Stimulated activated CD4-positive, alpha-beta T cell treated with anti-CD3 and anti-CD28 coated beads, Interleukin-4, amount 100 ng/mL, for 1 hour (primary cell): ENCODE data around the gene PSAP.

ENCODE experiments used
- DNase-seq: peaks from one replicate; pipeline ENCODE4 v3.0.0-alpha.2; 2020

PSAP gene

DNA sequence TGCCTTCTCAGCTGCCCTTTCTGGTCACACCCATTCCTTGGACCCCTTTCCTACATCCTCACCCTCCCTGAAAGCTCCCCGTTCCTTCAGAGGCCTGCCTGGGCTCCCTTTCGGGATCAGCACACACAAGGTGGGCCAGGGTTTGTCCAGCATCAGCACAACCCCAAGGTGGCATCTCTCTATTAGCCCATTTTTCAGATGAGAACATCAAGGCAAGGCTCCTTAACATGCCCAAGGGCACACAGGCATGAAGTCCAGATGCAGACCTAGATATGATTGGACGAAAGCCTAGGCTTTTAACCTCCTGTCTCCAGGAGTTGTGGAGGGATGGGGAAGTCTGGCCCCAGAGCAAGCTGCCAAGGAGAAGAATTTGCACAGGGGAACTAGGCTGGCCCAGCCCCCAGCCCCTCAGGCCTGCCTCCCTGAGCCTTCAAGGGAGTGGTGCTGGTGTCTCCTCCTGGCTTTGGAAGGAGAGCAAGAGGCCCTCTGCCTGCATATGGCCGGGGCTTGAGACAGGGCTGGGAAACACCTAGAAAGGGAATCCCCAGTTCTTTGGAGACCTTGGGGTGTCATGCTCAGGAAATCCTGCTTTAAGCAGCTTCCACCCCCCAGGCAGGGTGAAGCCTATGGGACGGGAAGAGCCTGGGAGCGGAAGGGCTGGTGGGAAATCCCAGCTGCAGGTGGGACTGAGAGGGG, 68.7 kb downstream of the PSAP start:
- no peak for DNase-seq

DNA sequence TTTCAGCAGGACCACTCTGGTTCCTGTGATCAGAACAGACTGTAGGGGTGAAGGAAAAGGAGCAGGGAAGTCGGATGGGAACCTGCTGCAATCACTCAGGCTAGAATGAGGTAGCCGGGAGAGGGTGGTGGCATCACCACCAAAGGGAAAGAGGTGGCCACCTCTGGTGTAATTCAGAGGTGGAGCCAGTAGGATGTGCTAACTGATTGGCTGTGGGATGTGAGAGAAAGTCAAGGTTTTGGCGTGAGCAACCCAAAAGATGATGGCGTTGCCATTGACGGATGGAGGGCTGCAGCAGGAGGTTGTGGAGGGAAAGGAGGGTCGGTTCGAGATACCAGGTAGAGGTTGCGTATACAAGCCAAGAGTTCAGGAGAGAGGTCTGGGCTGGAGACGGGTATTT, 70.3 kb downstream of the PSAP start:
- DNase-seq = no peak

DNA sequence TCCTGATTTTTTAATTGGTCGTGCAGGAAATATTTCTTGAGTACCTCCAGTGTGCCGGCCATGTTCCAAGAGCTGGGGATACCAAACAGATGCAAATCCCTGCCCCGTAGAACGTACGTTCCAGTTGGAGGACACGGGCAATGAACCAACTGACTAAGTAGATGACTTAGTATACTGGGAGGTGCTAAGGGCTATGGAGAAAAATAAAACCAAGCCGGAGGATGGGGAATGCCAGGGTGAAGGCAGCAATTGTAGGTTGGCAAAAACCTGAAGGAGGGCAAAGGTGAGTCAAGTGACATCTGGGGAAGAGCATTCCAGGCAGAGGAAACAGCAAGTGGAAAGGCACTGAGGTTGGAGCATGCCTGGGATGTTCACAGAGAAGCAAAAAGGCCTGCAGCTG, 70.9 kb downstream of the PSAP start:
- no peak for DNase-seq

DNA sequence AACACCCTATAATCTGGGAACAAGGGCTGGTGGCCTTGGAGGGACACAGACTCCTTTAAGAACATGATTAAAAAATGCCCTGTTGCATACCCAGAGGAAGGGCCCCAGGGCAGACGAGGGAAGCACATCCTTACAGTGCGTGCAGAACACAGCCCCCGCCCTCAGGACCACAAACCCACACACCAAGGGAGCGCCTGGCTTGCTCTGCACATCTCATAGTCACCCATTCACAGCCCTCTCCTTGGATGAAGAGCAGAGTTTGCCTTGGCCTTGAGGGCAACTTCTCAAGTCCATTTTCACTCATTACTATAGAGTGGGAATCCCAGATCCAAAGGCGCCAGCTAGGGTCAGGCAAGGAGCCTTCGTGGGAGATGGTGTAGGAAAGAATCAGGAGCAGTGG, 71.4 kb downstream of the PSAP start:
- DNase-seq = no peak

DNA sequence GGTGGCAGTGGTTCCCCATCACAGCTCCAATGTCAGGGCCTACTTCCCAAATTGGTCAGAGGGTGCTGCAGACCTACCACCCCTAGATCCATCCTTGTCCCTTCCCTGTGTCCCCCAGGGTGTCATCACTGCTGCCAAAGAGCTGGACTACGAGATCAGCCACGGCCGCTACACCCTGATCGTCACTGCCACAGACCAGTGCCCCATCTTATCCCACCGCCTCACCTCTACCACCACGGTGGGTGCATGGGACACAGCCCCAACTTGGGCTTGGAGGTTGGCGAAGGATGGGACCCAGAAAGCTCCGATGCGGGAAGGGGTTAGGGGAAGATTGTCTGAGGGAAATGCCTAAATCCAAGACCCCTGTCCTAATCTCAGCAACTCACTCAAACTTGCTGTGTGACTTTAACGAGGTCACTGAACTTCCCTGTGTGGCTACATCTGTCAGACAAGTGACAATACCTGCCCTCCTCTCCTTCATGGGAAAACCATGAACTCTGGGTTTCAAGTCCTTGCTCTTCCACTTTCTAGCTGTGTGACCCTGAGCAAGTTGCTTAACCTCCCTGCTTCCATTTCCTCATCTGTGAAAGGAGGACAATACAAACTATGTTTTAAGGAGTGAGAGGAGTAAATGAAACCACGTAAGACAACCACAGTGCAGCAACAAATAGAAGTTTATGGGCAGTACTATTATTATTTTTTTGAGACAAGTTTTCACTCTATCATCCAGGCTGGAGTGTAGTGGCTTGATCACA, 72.8 kb downstream of the PSAP start:
- DNase-seq = no peak

DNA sequence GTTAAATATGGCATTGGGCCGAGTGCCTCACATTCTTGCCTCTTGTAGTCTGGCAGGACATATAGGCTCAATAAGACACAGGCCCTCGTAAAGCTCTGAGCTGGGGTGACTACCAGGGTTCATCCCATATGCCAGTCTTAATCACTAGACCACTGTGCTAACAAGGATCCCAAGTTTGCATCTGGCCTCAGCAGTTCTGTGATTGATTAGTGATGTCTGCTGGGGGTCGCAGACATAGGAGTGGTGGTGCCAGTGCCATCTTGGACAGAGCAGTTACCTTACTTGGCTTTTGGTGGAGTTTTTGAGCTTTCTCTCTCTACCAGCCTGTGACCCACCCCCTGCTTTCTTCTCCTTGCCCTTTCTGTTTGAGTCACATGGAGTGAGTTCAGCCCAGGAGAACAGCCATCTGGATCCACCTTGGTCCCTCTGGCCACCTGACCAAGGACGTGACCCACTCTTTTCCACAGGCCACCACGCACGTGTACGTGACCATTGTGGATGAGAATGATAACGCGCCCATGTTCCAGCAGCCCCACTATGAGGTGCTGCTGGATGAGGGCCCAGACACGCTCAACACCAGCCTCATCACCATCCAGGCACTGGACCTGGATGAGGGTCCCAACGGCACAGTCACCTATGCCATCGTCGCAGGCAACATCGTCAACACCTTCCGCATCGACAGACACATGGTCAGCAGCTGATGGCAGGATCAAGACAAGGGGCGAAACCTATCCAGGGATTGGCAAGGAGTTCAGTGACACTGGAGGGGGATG, 73.7 kb downstream of the PSAP start:
- DNase-seq = no peak

DNA sequence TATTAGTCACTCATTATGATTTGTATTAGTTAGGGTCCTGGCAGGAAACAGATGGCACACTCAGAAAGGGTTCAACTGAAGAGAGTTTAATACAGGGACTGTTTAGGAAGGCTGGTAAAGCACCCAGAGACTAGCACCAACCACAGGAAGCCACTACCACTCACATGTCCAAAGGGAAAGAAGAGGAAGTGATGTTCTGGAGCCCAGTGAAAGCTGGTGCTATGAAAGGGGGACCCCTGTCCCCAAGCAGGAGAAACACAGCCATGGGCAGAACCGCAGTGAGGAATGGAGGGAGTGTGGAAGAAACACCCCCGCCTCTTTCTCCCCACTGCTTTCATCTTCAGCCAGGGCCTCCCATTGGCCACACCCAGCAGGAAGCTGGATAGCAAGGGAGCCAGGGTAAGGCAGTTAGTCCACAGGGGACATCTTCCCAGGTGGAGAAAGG, 74.5 kb downstream of the PSAP start:
- no peak for DNase-seq

DNA sequence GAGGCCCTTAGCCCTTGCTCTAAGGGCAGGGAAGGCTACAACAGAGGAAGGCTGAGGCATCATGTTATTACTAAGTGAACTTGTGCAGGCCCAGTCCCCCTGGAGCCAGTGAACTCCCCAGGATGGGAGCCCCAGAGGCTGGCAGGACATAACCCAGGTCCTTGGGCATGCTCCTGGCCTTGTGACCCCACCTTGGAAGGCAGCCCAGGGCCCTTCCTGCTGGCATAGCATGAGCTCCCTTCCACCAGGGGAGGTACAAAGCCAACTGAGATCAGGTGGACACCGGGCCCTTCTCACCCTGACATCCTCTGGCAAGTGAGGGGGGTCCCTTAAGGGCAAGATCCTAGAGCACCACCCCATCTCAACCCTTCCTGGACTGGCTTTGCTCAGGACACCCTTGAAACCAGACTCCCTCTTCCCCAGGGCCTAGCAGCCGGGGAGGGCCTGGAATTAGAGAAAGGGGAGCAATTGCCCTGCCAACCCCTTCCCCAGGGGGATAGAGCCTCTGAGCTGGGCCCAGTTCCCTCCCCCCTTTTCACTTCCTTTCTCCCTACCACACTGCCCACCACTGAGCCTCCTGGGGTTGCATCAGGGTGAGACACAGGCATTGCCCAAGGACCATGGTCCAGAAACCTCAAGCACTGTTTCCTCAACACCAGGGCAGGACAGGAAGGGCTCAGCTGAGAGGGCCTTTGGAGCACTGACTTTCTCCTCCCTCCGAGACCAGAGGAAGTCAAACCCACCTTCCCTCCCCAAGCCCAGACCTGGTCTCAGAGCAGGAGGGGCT, 75.9 kb downstream of the PSAP start:
- DNase-seq = no peak

DNA sequence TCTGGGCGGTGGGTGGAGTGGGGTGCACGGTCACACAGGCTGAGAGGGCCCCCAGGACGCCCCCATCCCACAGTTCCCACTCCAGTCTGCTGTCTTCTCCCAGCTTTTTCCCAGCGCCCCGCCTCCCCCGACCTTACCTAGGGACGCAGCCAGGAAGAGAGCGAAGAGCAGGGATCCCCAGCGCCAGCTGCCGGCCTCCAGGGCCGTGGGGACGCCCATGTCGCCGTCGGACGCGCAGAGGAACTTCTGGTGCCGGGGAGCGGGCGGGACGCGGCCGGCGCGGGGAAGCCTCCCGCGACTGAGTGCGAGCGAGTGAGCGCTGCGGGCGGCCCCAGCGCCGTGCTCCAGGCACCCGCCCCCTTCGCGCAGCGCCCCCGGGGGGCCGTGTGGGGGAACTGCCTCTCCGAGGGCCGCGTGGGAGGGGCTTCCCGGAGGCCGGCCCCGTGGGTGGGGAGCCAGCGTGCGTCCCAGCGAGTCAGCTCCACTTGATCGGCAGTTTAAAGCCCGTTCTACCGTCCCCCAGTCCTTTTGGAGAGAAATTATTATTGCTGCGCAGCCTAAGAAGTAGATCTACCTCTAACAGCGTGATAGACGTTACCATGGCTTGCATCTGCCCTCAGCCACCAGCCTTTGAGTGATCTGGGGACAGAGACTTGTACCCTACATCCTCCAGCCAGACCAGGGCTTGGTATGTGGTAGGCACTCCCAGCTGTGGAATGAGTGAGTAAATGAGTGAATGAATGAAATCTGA, 77.7 kb downstream of the PSAP start, which contains the start of gene VSIR:
TSS of gene VSIR (minus strand) at position 300 of the 751 bp plus-strand sequence. CDS start at position 219, 81 bp downstream.
- peak; percentile 96 for DNase-seq

DNA sequence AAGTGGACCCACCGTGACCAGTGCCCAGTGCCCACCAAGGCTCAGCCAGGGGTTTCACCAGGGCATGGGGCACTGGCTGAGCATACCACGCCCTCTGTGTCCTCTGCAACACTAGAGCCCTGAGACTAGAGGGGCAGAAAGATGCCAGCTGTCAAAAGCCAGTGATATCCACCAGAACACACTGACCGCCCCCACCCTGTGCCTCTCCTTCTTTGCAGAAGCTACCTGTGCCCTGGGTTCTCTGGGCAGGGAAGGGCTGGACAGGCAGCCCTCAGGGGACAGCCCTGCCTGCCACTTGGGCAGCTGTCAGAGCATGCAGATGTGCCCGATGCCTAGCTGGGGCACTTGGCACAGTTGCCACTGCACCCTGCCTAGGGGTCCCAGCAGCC, 78.2 kb downstream of the PSAP start:
- peak; percentile 29 for DNase-seq

DNA sequence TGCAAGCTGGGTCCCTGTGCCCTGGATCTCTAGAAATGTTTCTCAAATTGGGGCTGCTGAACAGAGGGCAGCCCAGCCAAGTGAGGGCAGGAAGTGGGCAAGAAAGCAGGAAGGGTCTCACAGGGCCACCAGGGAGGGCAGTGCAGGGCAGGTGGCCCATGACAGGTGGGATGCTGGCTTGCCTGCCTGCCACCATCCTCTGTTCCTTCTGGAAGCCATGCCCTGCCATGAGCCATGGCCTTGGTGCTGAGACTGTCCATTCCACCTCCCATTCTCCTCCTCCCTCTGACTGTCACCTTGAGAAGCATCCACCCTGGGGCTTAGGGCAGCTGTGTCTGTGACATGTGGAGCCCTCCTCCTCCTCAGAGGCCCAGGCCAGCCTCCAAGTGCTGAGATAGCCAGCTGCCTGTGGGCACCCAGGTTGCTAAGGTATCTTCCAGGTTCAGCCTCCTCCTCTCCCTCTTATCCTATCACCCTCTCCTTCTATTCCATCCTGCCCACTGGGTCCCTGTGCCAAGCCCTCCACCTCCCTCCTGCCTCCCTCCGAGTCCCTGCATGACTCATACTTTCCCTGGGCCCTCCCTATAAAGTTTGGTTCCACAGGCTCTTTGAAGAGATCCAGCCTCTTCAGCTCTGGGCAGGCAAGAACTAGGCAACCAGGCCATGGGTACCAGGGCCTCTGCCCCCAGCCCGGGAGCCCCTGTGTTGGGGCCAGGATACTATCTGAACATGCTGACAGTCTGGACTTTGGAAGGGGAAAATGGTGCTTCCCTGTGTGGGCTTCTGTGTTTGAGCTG, 79.0 kb downstream of the PSAP start:
- DNase-seq = no peak

DNA sequence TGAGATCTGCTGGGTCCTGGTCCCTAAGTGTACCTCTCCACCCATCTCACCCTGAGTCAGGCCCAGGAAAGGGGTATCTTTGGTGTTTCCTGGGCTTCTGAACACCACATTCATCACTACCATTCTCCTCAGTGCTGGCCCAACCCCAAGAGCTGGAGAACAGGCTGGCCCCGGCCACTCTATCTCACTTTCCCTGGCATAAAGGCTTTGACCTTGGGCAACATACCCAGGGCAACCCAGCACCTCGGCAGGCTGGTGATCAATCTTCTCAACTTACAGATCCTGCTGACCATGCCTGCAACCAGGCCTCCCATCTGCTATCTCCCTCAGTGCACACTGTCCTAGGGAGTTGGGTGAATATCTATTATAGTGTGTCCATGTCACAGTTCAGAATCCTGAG, 79.8 kb downstream of the PSAP start:
- no peak for DNase-seq

DNA sequence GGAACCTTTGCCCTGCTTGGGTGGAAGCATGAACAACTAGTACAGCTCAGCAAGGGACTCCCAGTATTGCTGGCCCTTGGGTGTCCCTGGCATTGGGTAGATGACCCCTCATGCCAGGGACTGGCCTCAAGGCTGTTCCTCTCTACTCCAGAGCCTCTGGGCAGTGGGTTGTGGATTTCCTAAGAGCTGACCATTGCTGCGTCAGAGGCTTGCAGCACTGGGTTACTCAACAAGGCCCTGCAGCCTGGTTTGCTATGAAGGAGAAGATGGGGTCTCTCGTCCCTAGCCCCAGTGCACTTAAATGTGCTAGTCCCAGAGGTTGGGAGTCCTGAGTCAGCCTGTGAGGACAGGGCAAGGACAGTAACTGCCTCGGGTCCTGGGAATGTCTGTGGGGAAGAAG, 80.3 kb downstream of the PSAP start:
- DNase-seq = no peak

DNA sequence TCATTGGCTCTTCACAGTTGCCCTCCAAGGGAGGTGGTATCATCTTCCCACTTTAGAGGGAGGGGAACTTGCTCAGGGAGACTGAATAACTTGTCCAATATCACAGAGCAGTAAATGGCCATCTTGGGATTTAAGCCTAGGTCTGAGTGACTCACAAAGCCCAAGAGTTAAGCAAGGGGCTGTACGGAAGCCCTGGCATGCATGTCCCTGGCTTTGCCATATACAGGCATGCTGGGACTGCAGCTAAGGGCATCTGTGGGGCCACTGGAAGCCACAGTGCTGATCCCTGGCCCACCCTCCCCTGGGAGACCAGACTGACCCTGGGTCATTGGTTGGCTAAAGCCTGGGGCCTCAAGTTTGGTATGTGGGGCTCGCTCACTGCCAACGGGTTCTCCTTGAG, 80.8 kb downstream of the PSAP start:
- DNase-seq = no peak

DNA sequence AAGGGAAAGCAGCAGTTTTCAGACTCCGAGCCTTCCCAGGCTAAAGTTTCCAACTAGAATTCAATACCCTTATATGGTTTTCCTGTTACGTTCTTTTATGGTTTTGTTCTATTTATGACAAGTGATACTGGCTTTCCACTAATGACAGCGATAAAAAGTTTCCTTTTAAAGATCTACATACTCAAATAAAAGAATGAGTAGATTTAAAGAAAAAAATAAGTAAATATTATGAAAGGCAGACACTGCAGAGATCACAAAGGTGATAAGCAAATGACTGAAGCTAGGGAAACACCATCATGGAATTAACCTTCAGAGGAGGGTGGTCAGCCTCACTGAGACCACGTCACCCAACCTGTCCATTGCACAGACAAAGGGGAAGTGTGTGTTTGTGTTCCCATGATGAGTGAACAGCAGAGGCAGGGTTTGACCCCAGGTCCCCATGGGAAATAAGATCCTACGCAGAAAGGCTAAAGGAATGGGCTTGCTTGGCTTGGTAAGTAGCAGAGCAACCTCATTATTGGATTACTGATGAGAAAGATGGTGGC, 81.7 kb downstream of the PSAP start:
- DNase-seq = no peak

DNA sequence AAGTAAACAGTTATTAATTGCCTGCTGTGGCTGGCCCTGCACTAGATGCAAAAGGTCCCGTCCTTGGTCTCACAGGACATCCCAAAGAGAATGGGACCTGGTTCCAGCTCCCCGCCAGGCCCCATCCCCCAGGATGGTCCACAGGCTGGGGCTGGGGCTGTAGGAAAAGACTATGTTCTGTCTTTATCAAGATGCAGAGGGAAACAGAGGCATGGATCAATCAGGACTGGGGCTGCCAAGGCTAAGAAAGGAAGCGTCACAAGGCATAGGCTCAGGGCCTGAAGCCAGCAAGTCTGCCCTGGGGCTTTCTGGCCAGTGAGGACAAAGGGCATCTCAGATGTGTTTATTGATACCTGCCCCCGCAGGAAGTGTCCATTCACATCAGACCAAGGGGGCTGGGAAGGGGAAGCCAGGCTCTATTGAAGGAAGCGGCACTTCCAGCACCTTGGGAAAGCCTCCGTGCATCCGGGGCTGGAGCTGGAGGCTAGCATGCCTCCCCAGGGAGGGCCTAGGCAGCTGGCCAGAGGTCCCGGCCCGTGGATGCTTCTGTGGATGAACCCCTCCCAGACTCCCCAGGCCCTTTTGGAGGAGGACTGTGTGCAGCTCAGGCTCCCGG, 83.5 kb downstream of the PSAP start:
- no peak for DNase-seq

DNA sequence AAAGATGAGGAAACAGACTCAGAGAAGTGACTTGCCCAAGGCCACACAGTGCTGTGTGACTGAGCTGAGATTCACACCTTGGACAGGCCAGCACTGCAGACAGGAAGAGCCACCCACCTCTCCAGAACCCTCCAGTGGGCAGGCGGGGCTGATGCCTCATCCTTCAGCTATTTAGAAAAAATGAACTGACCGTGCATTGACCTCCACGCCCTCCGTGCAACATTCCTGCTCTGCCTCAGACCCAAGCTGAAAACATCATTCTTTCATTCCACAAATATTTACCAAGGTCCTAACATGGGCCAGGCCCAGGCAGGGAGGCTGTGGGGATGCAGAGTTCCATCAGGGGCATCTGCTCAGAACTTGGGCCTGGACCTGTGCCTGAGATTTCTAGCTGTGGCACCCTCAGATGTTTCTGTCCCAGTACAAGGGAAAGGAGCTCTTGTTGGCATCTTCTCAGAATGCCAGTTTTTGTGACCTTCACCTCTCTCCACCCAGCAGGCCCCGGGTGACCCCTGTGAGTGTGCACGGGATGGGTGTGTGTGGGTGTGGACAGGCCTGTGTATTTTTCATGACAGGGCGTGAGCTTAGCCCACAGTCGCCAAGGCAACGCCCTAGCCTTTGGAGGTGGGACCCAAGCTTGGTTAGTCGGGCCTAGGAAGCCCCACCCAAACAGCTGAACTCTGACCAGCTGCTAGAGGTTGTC, 84.2 kb downstream of the PSAP start:
- DNase-seq = no peak
